Measurements from ENCODE around the gene COA1. TPM values are rescaled to one million over a fixed set of nuclear protein-coding genes. Genes with fewer than 3 reads are reported as not detected.

The COA1 gene
- total and polyA plus RNA-seq, 2 donors (not counting 1 experiment from before 2014, with no cell fraction given): 28.7 to 72.7 TPM

GRCh38 chr7:43761938-43762692 is 32.8 kb upstream of the COA1 start:
- Histone ChIP-seq H2AFZ (ENCODE audit: insufficient read depth, low read depth, low read length, poor library complexity, severe bottlenecking) (no peak overlapping the region), H3K4me1 (ENCODE audit: control insufficient read depth in 2 of 2, insufficient read depth in 2 of 2, low read length in 2 of 2) (peaks cover 19 to 24% of the 10 kb centered on the region in 2 donors), H4K20me1 (ENCODE audit: control insufficient read depth, insufficient read depth, low read length, poor library complexity, severe bottlenecking) (no peaks in the 10 kb centered on the region), H3K4me2 (replicated peaks; ENCODE audit: low read depth, low read length, poor library complexity, severe bottlenecking) (no peak overlapping the region), H3K27me3 (replicated peaks in 1 of 4; ENCODE audit: control extremely low read depth in 1 of 4, control insufficient read depth in 3 of 4, insufficient read depth in 4 of 4, low read length in 3 of 4) (peaks cover 0 to 7% (median 3%) of the 10 kb centered on the region in 4 experiments), H3K9ac (ENCODE audit: low read length) (no peak overlapping the region), H3K4me3 (ENCODE audit: control extremely low read depth in 1 of 5, extremely low read depth in 1 of 5, insufficient read depth in 1 of 5, low read depth in 2 of 5, low read length in 4 of 5) (no peak overlapping the region), H3K9me3 (ENCODE audit: control extremely low read depth in 1 of 3, control insufficient read depth in 2 of 3, insufficient read depth in 1 of 3, low read length in 2 of 3) (peaks cover 0 to 2% (median 0%) of the 10 kb centered on the region in 3 donors), H3K27ac (ENCODE audit: low read length in 2 of 2) (no peak overlapping the region), H3K36me3 (replicated peaks in 1 of 2; ENCODE audit: control extremely low read depth in 1 of 2, control insufficient read depth in 1 of 2, extremely low read depth in 1 of 2, insufficient read depth in 2 of 2, low read length in 1 of 2) (no peaks in the 10 kb centered on the region), H3K79me2 (ENCODE audit: control insufficient read depth, insufficient read depth, low read length) (no peaks in the 10 kb centered on the region)
- H3K9me3 Mint-ChIP-seq (ENCODE audit: insufficient read depth): no peaks in the 10 kb centered on the region
- H3K27me3 Mint-ChIP-seq: peaks cover 3% of the 10 kb centered on the region
- CTCF ChIA-PET: no interaction called here
- H3K27ac Mint-ChIP-seq: no peak overlapping the region
- peaks cover 40% of the 10 kb centered on the region for H3K4me1 Mint-ChIP-seq
- no peak overlapping the region for H3K4me3 Mint-ChIP-seq
- DNase-seq (no peak), ATAC-seq (ENCODE audit: low read depth) (no peak)
- TF ChIP-seq CTCF (IDR thresholded peaks at IDR 0.05): no peak
- TF ChIP-seq EZH2 (IDR thresholded peaks at IDR 0.05; ENCODE audit: borderline replicate concordance, insufficient read depth, low read depth, low read length, poor library complexity, severe bottlenecking): no peak
- WGBS (ENCODE audit: insufficient coverage): 100% methylated on average over 2 of the region's 5 CpGs
- POLR2A ChIA-PET: no interaction called here
- intact Hi-C loops (cut with micrococcal nuclease): no loop called here

- Histone ChIP-seq H3K79me2 (ENCODE audit: control insufficient read depth, insufficient read depth, low read length) (no peaks in the 10 kb centered on the region), H3K9ac (ENCODE audit: low read length) (no peak overlapping the region), H3K4me2 (replicated peaks; ENCODE audit: low read depth, low read length, poor library complexity, severe bottlenecking) (no peak overlapping the region), H3K4me1 (ENCODE audit: control insufficient read depth in 2 of 2, insufficient read depth in 2 of 2, low read length in 2 of 2) (peaks cover 19 to 24% of the 10 kb centered on the region in 2 donors), H3K36me3 (replicated peaks in 1 of 2; ENCODE audit: control extremely low read depth in 1 of 2, control insufficient read depth in 1 of 2, extremely low read depth in 1 of 2, insufficient read depth in 2 of 2, low read length in 1 of 2) (no peaks in the 10 kb centered on the region), H3K4me3 (ENCODE audit: control extremely low read depth in 1 of 5, extremely low read depth in 1 of 5, insufficient read depth in 1 of 5, low read depth in 2 of 5, low read length in 4 of 5) (no peak overlapping the region), H3K27ac (ENCODE audit: low read length in 2 of 2) (no peak overlapping the region), H3K9me3 (ENCODE audit: control extremely low read depth in 1 of 3, control insufficient read depth in 2 of 3, insufficient read depth in 1 of 3, low read length in 2 of 3) (peaks cover 0 to 2% (median 0%) of the 10 kb centered on the region in 3 donors), H2AFZ (ENCODE audit: insufficient read depth, low read depth, low read length, poor library complexity, severe bottlenecking) (no peak overlapping the region), H4K20me1 (ENCODE audit: control insufficient read depth, insufficient read depth, low read length, poor library complexity, severe bottlenecking) (no peaks in the 10 kb centered on the region), H3K27me3 (replicated peaks in 1 of 4; ENCODE audit: control extremely low read depth in 1 of 4, control insufficient read depth in 3 of 4, insufficient read depth in 4 of 4, low read length in 3 of 4) (peaks cover 0 to 7% (median 3%) of the 10 kb centered on the region in 4 experiments)
- ATAC-seq (ENCODE audit: low read depth) (no peak), DNase-seq (no peak)
- H3K4me1 Mint-ChIP-seq: peaks cover 41% of the 10 kb centered on the region
- H3K27me3 Mint-ChIP-seq: peaks cover 8% of the 10 kb centered on the region
- no peaks in the 10 kb centered on the region for H3K9me3 Mint-ChIP-seq (ENCODE audit: insufficient read depth)
- CTCF ChIA-PET: interaction anchor here (0.7 to 1.2 kb wide), 2 partner anchors 48 to 61 kb away, joined by 3 read pairs; no protein-coding TSS in a partner anchor
- no peak overlapping the region for H3K27ac Mint-ChIP-seq
- TF ChIP-seq EZH2 (IDR thresholded peaks at IDR 0.05; ENCODE audit: borderline replicate concordance, insufficient read depth, low read depth, low read length, poor library complexity, severe bottlenecking) (no peak), CTCF (IDR thresholded peaks at IDR 0.05) (no peak)
- WGBS (ENCODE audit: insufficient coverage): no CpG with 5 or more reads among the region's 1 CpG
- POLR2A ChIA-PET: no interaction called here
- no peak overlapping the region for H3K4me3 Mint-ChIP-seq
- intact Hi-C loops (cut with micrococcal nuclease): no loop called here
Measured at GRCh38 chr7:43761382-43761781, 32.1 kb upstream of the COA1 start.
